GM21723 (cell line): Measurements from ENCODE around the gene NFE2L2.
"Not testable (repeated sequence)": the region's sequence is repeated elsewhere in the genome, so short reads cannot be mapped to it uniquely, and the experiment has no call there.

Experiments used
- ATAC-seq: cut with Tn5 transposase; IDR thresholded peaks from one replicate; pipeline ENCODE4 v1.9.1; 2021; ENCODE audit warnings: mild to moderate bottlenecking, moderate library complexity; ENCODE audit not compliant: unreplicated experiment

The NFE2L2 gene

DNA sequence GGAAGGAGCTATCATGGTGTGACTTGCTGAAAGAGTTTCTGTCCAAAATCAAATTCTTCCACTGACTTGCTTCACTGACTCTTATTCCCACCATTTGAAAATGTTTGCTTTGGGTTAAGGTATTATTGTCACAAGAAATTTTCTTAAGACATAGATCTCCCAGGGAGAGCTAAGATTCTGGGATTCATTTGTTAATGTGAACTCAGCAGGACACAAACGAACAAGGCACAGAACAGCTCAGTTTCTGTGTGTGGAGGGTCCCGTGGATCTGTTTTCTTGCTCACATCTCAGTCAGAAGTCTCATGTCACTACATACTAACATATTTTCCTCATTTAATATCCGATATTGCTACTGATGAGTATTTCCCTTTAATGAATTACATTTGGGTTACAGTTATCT, 60.1 kb downstream of the NFE2L2 start:
- ATAC-seq, result no peak

DNA sequence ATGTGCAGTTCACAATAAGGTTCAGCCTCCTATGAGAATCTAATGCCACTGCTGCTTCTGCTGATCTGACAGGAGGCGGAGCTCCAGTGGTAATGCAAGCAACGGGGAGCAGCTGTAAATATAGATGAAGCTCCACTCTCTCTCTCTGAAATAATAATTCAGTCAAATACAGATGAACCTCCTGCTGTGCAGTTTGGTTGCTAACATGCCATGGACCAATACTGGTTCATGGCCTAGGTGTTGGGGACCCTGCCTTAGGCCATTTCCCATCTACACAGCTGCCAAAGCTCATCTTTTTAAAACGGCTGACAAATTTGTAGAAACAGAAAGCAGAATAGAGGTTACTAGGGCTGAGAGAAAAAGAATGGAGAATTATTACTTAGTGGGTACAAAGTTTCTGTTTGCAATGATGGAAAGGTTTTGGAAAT, 62.6 kb downstream of the NFE2L2 start:
- no peak for ATAC-seq

DNA sequence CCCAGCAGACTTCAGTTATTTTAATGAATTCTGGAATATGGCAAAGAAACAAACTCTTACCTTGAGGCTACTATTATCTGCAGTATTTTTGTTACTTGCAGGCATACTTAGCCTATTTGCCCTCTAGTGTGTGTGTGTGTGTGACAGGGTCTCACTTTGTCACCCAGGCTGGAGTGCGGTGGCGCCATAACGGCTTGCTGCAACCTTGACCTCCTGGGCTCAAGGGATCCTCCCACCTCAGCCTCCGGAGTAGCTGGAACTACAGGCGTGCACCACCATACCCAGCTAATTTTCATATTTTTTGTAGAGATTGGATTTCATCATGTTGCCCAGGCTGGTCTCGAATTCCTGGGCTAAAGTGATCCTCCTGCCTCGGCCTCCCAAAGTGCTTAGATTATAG, 64.1 kb downstream of the NFE2L2 start:
- ATAC-seq, result not testable (repeated sequence)

DNA sequence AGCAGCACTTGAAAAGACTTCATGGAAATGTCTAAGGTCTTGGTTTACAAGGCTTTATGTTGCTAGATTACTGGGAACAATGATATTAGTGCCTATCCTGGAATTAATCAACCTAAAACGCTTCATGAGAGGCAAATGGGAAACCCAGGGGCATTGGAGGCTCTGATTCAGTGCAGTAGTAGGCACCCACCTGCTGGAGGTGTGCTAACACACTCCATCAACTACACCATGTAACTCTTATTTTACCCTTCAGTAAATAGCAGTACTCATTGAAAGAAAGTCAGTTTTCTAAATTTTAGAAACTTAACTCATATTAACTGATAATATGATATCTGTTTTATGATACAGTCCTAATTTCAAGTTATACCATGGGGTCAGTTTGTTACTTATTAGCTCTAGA, 69.3 kb downstream of the NFE2L2 start:
- peak; percentile 56 for ATAC-seq

DNA sequence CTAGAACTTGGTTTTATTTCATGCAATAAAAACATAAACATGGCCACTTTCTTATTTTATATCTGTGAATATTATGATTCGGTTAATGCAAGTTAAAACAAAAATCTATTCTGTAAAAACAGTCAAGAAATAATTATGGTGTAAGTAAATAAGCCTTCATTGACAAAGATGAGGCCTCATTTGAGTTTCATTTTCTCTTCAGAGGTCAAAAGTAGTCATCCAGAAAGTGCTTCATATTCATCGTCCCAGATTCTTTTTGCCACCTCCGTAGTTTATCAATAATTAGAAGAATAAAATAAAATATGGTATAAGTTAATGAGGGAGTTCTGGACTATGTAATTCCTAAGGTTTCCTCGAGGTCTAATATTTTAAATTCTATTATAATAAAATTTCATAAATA, 71.3 kb downstream of the NFE2L2 start:
- peak; percentile 67 for ATAC-seq

DNA sequence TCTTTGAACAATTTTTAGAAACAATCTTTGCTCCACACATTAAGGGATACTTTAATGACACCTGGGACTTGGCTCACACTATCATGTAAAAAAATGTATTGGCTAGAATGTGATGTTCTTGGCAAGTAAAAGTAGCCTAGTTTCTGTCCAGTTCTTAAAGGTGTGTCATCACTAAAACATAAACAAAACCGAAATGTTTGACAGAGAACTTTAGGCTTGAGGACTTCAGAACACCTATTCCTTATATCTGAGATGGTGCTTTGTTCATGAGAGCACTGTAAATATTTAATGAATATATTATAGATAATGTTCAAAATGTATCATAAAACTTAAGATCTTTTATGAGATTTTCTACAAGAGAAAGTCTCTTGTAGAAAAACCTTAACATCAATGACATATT, 71.7 kb downstream of the NFE2L2 start:
- no peak for ATAC-seq

DNA sequence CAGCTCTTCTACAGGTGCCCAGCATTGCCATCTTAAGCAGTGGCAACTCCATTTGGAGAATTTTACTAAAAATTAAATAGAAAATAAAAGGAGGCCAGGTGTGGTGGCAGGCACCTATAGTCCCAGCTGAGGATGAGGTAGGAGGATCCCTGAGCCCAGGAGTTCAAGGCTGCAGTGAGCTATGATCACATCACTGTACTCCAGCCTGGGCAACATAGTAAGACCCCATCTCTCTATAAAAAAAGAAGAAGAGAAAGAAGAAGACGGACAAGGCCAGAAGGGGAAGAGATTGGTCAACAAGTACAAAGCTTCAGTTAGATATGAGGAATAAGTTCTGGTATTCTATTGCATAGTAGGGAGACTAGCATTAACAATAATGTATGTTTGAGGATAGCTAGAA, 73.6 kb downstream of the NFE2L2 start:
- ATAC-seq, result no peak

DNA sequence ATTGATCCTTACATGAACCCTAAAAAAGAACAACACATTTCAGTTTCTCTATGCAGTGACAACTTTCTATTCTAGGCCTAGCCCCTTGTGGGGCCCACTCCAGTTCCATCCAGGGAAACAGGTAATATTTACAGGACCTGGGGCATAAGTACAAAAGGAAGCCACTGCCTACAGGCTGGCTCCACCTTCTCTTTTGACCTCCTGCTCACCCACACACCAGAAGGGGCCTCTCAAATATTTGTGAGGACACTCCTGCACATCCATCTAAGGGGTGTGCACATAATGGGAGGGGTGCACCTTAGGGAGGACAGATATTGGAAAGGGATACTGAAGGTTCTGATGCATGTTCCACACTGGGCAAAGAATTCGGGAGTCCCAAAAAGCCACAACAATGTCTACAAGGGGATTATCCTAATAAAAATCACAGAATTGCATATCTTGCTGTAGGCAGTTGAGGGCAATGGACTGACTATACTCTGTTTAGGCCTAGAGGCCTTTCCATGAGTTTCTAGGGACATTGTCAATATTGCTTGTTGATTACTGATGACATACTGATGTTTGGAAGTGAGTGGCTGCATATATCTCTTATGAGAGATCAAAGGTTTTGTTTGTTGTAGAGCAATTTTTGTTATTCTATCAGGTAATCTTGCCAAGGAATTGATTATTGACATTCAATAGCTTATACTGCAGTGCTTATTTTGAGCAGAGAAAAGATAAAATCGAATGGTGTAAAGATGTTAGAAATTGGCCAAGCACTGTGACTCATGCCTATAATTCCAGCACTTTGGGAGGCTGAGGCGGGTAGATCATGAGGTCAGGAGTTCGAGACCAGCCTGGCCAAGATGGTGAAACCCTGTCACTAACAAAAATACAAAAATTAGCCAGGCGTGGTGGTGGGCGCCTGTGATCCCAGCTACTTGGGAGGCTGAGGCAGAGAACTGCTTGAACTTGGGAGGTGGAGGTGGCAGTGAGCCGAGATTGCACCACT, 75.8 kb downstream of the NFE2L2 start:
- no peak for ATAC-seq

DNA sequence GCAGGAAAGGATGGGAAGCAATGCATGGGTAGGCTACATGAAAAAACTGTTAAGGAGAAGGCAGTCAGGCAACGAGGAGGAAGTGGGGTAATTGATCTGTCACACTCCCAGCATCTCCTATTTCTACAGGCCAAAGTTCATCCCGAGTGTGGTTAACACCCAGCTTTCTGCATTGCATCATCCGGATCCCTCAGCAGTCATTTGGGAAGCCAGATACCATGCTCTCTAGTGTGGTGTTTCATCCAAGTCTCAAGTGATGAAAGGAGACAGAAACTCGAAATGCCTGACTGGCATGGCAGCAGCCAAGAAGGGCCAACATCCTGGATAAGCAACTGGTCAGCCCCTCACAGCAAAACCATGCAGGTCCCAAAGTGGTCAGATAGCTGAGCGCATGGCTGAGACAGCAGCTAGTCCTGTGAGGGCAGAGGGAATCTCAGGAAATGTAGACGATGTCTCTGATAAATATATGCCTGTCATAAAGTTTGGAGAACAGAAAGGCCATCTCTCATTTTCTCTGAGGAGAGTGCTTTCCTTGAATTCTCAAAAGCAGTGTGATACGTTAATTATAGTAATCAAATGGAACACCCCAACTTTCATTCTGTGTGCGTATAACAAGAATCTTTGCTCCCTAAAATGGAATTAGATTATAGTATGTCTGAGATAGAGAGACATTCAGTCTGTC, 76.8 kb downstream of the NFE2L2 start:
- ATAC-seq, result no peak

DNA sequence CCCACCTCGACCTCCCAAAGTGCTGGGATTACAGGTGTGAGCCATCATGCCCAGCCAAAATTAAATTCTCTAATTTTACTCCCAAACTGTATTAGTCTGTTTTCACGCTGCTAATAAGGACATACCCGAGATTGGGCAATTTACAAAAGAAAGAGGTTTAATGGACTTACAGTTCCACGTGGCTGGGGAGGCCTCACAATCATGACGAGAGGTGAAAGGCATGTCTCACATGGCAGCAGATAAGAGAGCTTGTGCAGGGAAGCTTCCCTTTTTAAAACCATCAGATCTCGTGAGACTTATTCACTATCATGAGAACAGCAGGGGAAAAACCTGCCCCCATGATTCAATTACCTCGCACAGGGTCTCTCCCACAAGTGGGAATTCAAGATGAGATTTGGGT, 78.5 kb downstream of the NFE2L2 start:
- ATAC-seq, result not testable (repeated sequence)

DNA sequence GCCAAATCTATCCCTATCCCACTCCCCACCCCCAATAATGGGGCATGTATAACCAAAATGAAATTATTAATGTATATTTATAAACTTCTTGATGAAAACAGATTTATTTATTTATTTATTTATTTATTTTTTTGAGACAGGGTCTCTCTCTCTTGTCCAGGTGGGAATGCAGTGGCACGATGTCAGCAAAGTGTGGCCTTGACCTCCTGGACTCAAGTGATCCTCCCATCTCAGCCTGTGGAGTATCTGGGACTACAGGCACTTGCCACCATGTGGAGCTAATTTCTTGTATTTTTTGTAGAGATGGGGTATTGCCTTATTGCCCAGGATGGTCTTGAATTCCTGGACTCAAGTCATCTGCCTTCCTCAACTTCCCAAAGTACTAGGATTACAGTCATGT, 79.9 kb downstream of the NFE2L2 start:
- ATAC-seq, result no peak

DNA sequence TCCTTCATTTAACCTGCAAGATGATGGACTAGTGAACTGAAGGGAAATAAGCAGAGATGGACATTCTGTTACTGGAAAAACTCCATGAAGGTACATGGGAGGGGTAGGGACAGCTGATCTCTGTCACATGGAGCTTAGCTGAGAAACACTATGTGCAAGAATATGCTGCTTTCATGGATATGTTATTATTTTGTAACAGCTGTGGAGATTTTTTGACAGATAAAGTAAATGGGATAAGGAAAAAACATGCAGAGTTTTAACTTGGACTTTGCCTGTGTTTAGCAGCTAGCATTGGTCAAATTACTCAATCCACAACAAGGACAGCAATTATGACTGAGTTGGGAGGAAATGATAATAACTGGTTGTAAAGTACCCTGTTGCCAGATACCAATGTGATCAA, 80.7 kb downstream of the NFE2L2 start:
- no peak for ATAC-seq
